Tibial artery (tissue), 4 donors: ENCODE measurements around the gene PRAMEF4.
"Not testable (repeated sequence)": the region's sequence is repeated elsewhere in the genome, so short reads cannot be mapped to it uniquely, and the experiment has no call there.

Source experiments
- DNase-seq, 2 donors: peaks; one replicate each; pipeline ENCODE4 v3.0.0-alpha.2; 2019
- H3K27ac ChIP-seq, 2 donors: fragments of 200-600 bp; sonication (generic) in 1 of 2; 1 replicate in 1 of 2; 2 replicates in 1 of 2; pipeline ENCODE4 v1.5.1; 2018 to 2019; ENCODE audit warnings: mild to moderate bottlenecking in 1 of 2
- H3K27me3 ChIP-seq, 2 donors: fragments of 200-600 bp; sonication (generic) in 1 of 2; one replicate each; pipeline versions ENCODE4 v1.5.1 to v1.6.0; 2016 to 2019
- H3K36me3 ChIP-seq, 3 donors: fragments of 200-600 bp; sonication (generic) in 2 of 3; one replicate each; pipeline ENCODE4 v1.5.1; 2016 to 2019; ENCODE audit warnings: mild to moderate bottlenecking in 2 of 3
- H3K4me1 ChIP-seq, 4 donors: fragments of 200-600 bp; sonication (generic) in 2 of 4; 1 replicate in 3 of 4; 2 replicates in 1 of 4; pipeline ENCODE4 v1.5.1; 2016 to 2019
- H3K4me3 ChIP-seq, 2 donors: fragments of 200-600 bp; sonication (generic) in 1 of 2; 1 replicate in 1 of 2; 2 replicates in 1 of 2; pipeline ENCODE4 v1.5.1; 2018 to 2019; ENCODE audit warnings: mild to moderate bottlenecking in 2 of 2
- H3K9me3 ChIP-seq, 3 donors: fragments of 200-600 bp; sonication (generic) in 1 of 3; one replicate each; pipeline ENCODE4 v1.5.1; 2016 to 2019
- intact Hi-C: fragments of 100-400 bp; cut with DNase I; formaldehyde crosslinking; loops from one replicate; pipeline ENCODE4 v1.15.0; 2023; ENCODE audit warnings: low total_unique reads

PRAMEF4 gene

GRCh38 chr1:12886101-12886500, at the start of gene PRAMEF4:
Gene PRAMEF4, minus strand, starts transcription at chr1:12886201. Its CDS starts 2,807 bp downstream, at chr1:12883394.
- H3K36me3 ChIP-seq, H3K4me1 ChIP-seq, intact Hi-C loops, H3K4me3 ChIP-seq, H3K27me3 ChIP-seq, H3K27ac ChIP-seq, H3K9me3 ChIP-seq, DNase-seq: not testable (repeated sequence)

- DNase-seq, intact Hi-C loops, H3K27me3 ChIP-seq, H3K9me3 ChIP-seq, H3K27ac ChIP-seq, H3K36me3 ChIP-seq, H3K4me1 ChIP-seq, H3K4me3 ChIP-seq: not testable (repeated sequence)
Observed at GRCh38 chr1:12924368-12924767, 38.4 kb upstream of the PRAMEF4 start.

DNA sequence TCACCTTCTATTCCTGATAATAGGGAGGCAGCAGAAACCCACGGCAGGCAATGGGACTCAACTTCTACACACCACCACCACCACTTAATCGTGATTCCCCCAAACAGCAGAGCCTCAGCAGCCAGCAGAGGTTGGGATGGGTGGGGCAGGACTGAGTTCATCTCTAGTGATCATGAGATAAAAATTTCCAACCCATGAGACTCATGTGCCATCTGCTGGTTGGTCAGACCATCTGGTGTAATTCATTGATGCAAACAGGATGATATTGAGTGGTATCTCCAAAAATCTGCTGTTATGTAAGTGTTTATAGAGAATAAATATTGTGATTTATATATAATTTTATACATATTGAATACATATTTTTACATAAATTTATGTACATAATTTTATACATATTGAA, 35.7 kb upstream of the PRAMEF4 start:
- H3K27ac ChIP-seq, DNase-seq, H3K4me3 ChIP-seq, H3K4me1 ChIP-seq, H3K9me3 ChIP-seq, H3K36me3 ChIP-seq, H3K27me3 ChIP-seq, intact Hi-C loops: not testable (repeated sequence)

GRCh38 chr1:12916310-12916709, 30.3 kb upstream of the PRAMEF4 start, which contains the start of gene PRAMEF7:
Gene PRAMEF7, plus strand, starts transcription at chr1:12916610. Its CDS starts 1,083 bp downstream, at chr1:12917693.
- H3K27ac ChIP-seq, H3K27me3 ChIP-seq, H3K36me3 ChIP-seq, H3K4me1 ChIP-seq, DNase-seq, intact Hi-C loops, H3K4me3 ChIP-seq, H3K9me3 ChIP-seq: not testable (repeated sequence)

DNA sequence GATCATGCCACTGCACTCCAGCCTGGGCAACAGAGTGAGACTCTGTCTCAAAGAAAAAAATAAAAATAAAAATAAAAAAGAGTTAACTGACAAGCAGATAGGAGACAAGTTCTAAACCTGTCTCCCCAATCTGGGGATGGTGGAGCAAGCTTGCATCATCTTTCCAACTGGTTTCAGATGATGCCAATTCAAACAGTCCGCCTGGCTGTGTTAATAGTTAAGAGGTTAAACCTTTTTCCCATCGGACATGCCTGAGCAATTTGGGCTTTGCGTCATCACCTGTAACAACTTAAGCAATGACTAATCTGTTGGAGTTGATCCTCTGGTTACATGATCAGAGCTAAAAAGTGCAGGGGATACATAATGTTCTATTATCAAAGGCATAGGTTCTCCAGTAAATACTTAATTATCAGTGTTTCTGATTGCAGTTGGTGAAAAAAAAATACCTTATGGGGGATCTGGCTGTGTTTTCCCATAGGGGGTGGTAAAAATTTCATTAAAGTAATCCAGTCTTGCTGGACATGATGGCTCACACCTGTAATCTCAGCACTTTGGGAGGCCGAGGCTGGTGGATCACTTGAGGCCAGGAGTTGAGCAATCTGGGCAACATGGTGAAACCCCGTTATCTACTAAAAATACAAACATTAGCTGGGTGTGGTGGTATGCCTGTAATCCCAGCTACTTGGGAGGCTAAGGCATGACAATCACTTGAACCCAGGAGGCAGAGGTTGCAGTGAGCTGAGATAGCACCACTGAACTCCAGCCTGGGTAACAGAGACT, 18.0 kb upstream of the PRAMEF4 start:
- H3K9me3 ChIP-seq, H3K4me3 ChIP-seq, H3K4me1 ChIP-seq, H3K27ac ChIP-seq, DNase-seq, H3K36me3 ChIP-seq, intact Hi-C loops, H3K27me3 ChIP-seq: not testable (repeated sequence)

GRCh38 chr1:12899186-12899585, 13.2 kb upstream of the PRAMEF4 start:
- H3K27me3 ChIP-seq, H3K36me3 ChIP-seq, H3K9me3 ChIP-seq, H3K27ac ChIP-seq, DNase-seq, H3K4me1 ChIP-seq, intact Hi-C loops, H3K4me3 ChIP-seq: not testable (repeated sequence)

DNA sequence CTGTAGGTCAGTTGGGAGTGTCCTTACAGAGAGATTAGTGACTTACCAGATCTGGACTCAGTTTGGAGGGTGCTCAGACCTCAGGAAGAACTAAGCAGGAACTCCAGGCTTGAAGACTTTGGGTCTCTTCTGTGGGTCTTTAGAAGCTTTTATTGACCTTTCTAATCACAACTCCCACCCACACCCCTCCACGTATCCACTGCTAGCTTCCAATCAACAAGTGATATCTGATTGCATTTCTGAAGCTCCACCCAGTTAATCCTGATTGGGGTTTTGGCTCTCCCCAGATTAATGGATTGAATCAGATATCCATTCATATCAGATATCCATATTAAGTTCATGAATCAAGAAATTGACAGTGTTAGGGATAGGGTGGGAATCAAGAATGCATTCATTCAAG, 12.2 kb upstream of the PRAMEF4 start, which contains the start of gene PRAMEF10:
Gene PRAMEF10 (minus strand): TSS at position 101 of the 400 bp plus-strand sequence. CDS start 2,423 bp downstream, outside the sequence.
- H3K4me1 ChIP-seq, H3K9me3 ChIP-seq, intact Hi-C loops, H3K36me3 ChIP-seq, DNase-seq, H3K4me3 ChIP-seq, H3K27ac ChIP-seq, H3K27me3 ChIP-seq: not testable (repeated sequence)

DNA sequence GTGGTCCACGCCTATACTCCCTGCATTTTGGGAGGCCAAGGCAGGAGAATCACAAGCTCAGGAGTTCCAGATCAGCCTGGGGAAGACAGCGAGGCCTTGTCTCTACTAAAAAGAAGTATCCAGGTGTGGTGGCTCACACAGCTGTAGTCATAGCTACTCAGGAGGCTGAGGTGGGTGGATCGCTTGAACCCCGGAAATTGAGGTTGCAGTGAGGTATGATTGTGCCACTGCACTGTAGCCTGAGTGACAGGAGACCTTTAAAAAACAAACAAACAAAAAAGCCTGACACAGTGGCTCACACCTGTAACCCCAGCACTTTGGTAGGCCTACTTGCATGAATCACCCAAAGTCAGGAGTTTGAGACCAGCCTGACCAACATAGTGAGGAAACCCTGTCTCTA, 7.5 kb downstream of the PRAMEF4 start:
- H3K27me3 ChIP-seq, H3K36me3 ChIP-seq, H3K4me1 ChIP-seq, H3K9me3 ChIP-seq, intact Hi-C loops, H3K4me3 ChIP-seq, DNase-seq, H3K27ac ChIP-seq: not testable (repeated sequence)

GRCh38 chr1:12863131-12863880, 22.7 kb downstream of the PRAMEF4 start:
- H3K27me3 ChIP-seq, H3K36me3 ChIP-seq, H3K9me3 ChIP-seq, H3K4me1 ChIP-seq, DNase-seq, H3K27ac ChIP-seq, H3K4me3 ChIP-seq, intact Hi-C loops: not testable (repeated sequence)

DNA sequence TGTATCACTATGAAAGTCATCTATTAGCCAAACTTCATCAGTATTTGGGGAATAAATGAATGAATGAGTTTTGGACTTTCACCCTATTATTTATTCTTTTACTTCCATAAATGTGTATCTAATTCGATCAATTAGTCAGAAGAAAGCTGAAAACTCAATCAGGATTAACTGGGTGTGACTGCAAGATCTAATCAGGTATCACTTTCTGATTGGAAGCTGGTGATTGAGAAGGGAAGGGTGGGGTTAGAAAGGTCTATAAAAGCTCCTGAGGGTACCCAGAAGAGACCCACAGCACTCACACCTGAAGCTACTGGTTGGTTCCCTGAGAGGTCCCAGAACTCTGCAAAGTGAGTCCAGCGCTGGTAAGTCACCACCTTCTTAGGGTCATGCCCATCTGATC, 29.2 kb downstream of the PRAMEF4 start, which contains the start of gene PRAMEF2:
Gene PRAMEF2 (plus strand): TSS at position 301 of the 400 bp plus-strand sequence. CDS start 1,924 bp downstream, outside the sequence.
- H3K4me3 ChIP-seq, H3K9me3 ChIP-seq, intact Hi-C loops, DNase-seq, H3K27ac ChIP-seq, H3K27me3 ChIP-seq, H3K36me3 ChIP-seq, H3K4me1 ChIP-seq: not testable (repeated sequence)
